ENCODE measurements around the gene LHX3.
"Not testable (repeated sequence)": the region's sequence is repeated elsewhere in the genome, so short reads cannot be mapped to it uniquely, and the experiment has no call there.

LHX3 gene

DNA sequence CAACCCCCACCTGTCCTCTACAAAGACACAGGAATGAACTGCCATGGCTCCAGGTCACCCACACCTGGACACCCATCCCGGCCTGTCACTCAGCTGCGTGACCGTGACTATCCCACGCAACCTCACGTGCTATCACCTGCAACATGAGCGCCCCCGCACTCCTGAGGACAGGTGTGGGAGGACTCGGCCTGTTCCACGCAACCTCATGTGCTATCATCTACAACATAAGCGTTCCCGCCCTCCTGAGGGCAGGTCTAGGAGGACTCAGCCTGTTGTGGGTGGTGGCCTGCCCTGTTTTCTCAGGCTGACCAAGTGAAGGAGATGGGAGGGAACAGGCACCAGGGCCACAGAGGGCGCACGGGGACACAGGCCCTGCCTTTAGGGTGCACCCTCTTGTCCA is 36.6 kb upstream of the LHX3 start:
- in situ Hi-C loops (cut with HindIII; ENCODE audit: low sequenced_read_pairs), result loop anchor here (5.0 kb wide), 2 partner anchors 49 to 84 kb away; no protein-coding TSS in a partner anchor
- TF ChIP-seq, protein P1, sequence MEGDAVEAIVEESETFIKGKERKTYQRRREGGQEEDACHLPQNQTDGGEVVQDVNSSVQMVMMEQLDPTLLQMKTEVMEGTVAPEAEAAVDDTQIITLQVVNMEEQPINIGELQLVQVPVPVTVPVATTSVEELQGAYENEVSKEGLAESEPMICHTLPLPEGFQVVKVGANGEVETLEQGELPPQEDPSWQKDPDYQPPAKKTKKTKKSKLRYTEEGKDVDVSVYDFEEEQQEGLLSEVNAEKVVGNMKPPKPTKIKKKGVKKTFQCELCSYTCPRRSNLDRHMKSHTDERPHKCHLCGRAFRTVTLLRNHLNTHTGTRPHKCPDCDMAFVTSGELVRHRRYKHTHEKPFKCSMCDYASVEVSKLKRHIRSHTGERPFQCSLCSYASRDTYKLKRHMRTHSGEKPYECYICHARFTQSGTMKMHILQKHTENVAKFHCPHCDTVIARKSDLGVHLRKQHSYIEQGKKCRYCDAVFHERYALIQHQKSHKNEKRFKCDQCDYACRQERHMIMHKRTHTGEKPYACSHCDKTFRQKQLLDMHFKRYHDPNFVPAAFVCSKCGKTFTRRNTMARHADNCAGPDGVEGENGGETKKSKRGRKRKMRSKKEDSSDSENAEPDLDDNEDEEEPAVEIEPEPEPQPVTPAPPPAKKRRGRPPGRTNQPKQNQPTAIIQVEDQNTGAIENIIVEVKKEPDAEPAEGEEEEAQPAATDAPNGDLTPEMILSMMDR (IDR thresholded peaks at IDR 0.05; ENCODE audit: low read depth, low read length, missing control alignments), result no peak
- DNase-seq (ENCODE audit: low read depth), result no peak
- H3K4me3 ChIP-seq (ENCODE audit: low read depth, low read length), result no peak overlapping the region

DNA sequence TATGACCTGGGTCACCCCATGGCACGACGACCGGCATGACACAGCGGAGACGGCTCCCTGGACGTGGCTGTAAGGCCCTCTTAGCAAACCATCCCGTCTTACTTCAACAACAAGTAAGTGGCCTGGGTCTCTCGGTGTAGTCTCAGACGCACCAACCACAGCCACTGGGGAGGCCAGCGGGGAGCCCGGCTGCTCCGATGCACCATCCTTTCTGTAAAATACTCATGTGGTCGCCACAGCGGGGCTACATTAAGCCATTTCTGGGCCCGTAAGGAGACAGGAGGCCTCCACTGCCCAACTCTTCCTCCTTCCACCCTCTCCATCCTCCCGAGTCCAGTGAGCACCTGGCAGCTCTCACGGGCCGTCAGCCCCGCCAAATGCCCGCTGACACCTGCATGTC is 36.0 kb upstream of the LHX3 start:
- TF ChIP-seq, protein P1 (IDR thresholded peaks at IDR 0.05; ENCODE audit: low read depth, low read length, missing control alignments), result no peak
- in situ Hi-C loops (cut with HindIII; ENCODE audit: low sequenced_read_pairs), result loop anchor here (5.0 kb wide), 2 partner anchors 49 to 84 kb away; no protein-coding TSS in a partner anchor
- H3K4me3 ChIP-seq (ENCODE audit: low read depth, low read length), result no peak overlapping the region
- DNase-seq (ENCODE audit: low read depth), result no peak

DNA sequence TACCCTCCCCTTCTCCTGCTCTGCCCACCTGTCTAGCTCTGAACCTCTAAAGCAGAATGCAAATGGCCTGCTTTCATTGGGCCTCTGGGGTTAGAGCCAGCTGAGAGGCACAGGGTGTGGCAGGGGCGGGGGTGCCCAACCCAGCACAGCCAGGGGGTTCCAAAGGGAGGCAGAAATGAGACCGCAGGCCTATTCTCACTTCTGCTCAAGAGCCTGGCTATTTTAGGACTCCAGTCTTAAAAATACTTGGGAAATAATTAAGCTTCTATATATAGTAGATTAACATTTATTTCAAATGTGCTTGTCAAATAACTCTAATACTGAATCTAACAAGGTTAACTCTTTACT is 35.0 kb upstream of the LHX3 start:
- H3K4me3 ChIP-seq (ENCODE audit: low read depth, low read length), result no peak overlapping the region
- no peak for DNase-seq (ENCODE audit: low read depth)
- in situ Hi-C loops (cut with HindIII; ENCODE audit: low sequenced_read_pairs), result loop anchor here (5.0 kb wide), 2 partner anchors 48 to 83 kb away; no protein-coding TSS in a partner anchor
- TF ChIP-seq, protein P1 (IDR thresholded peaks at IDR 0.05; ENCODE audit: low read depth, low read length, missing control alignments), result no peak

GRCh38 chr9:136239135-136239982 is 34.4 kb upstream of the LHX3 start:
- in situ Hi-C loops (cut with HindIII; ENCODE audit: low sequenced_read_pairs), result no loop called here
- no peak overlapping the region for H3K4me3 ChIP-seq (ENCODE audit: low read depth, low read length)
- no peak for DNase-seq (ENCODE audit: low read depth)
- TF ChIP-seq, protein P1 (IDR thresholded peaks at IDR 0.05; ENCODE audit: low read depth, low read length, missing control alignments), result no peak

DNA sequence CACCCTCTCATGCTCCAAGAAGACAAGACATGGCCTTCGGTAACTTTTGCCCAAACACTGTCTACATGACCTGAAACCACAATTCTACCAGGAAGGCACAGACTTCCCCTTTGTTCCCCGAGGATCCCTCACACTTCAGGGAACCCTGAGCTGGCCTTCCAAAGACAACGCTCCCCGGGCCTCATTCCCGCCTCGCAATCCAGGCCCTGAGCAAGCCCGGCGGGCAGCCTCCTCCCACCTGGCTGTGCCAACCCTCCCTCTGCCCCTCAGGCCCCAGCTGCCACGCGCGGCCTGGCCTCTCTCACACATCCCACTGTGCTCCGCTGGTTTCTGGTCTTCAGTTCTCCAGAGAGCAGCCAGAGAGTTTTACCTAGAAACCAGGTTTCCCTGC is 33.4 kb upstream of the LHX3 start:
- in situ Hi-C loops (cut with HindIII; ENCODE audit: low sequenced_read_pairs), result no loop called here
- no peak overlapping the region for H3K4me3 ChIP-seq (ENCODE audit: low read depth, low read length)
- DNase-seq (ENCODE audit: low read depth), result no peak
- TF ChIP-seq, protein P1 (IDR thresholded peaks at IDR 0.05; ENCODE audit: low read depth, low read length, missing control alignments), result no peak

DNA sequence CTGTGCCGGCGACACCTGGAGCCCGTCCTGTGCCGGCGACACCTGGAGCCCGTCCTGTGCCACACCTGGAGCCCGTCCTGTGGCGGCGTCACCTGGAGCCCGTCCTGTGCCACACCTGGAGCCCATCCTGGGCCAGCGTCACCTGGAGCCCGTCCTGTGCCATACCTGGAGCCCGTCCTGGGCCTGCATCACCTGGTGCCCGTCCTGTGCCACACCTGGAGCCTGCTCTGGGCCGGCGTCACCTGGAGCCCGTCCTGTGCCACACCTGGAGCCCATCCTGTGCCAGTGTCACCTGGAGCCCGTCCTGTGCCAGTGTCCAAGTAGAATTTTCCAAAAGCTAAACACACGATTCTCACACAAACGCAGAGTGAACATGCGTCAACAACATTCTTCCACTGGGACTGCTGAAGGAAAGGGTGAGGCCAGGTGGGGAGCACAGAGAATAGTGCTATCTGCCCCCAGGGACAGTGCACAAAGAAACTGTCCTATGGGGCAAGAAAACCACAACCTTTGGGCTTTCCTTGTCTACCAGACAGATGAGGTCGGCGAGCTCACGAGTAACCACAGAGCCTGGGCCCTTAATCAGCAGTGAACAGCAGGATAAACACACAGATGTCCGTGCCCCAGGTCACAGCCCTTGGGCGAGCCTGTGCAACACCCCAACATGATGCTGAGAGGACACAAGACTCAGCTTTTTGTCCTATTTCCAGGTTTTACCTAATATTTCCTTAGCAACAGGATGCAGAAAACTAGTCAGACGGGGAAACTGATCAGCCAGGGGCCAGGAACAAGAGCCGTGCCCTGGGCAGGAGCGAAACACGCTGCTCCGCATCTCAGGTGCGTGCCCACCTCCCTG is 32.8 kb upstream of the LHX3 start:
- no peak for DNase-seq (ENCODE audit: low read depth)
- in situ Hi-C loops (cut with HindIII; ENCODE audit: low sequenced_read_pairs), result no loop called here
- TF ChIP-seq, protein P1 (IDR thresholded peaks at IDR 0.05; ENCODE audit: low read depth, low read length, missing control alignments), result no peak
- no peak overlapping the region for H3K4me3 ChIP-seq (ENCODE audit: low read depth, low read length)

GRCh38 chr9:136236471-136237410 is 31.8 kb upstream of the LHX3 start:
- in situ Hi-C loops (cut with HindIII; ENCODE audit: low sequenced_read_pairs); H3K4me3 ChIP-seq (ENCODE audit: low read depth, low read length); DNase-seq (ENCODE audit: low read depth): not testable (repeated sequence)

All from astrocyte of the cerebellum (primary cell).